Measurements from ENCODE around the gene BBS7. TPM values are rescaled to one million over a fixed set of nuclear protein-coding genes. Genes with fewer than 3 reads are reported as not detected.

The BBS7 gene
- total and polyA plus RNA-seq, 10 of the 15 experiments (the other 5 are each of a cell fraction or from before 2014, with no cell fraction given): 5.2 to 15.2 (median 9.0) TPM

- Histone ChIP-seq H4K20me1 (ENCODE audit: control insufficient read depth, insufficient read depth) (no peaks in the 10 kb centered on the region), H3K27me3 (replicated peaks in 1 of 2; ENCODE audit: control insufficient read depth in 2 of 2, insufficient read depth in 2 of 2, low read length in 1 of 2) (no peaks in the 10 kb centered on the region), H3K4me3 (no peak overlapping the region), H3K4me2 (ENCODE audit: control insufficient read depth, insufficient read depth) (no peak overlapping the region), H3K36me3 (ENCODE audit: control insufficient read depth in 2 of 2, insufficient read depth in 2 of 2, low read length in 1 of 2) (no peaks in the 10 kb centered on the region), H3K9ac (ENCODE audit: control insufficient read depth, insufficient read depth, low read length) (no peak overlapping the region), H2AFZ (ENCODE audit: control insufficient read depth, low read depth, low read length) (no peak overlapping the region), H3K9me3 (replicated peaks; ENCODE audit: control insufficient read depth, insufficient read depth, low read length) (no peaks in the 10 kb centered on the region), H3K27ac (ENCODE audit: control insufficient read depth, insufficient read depth) (no peak overlapping the region), H3K79me2 (ENCODE audit: control insufficient read depth, insufficient read depth, low read length) (no peaks in the 10 kb centered on the region), H3K4me1 (ENCODE audit: control insufficient read depth, insufficient read depth, low read length) (peaks cover 27% of the 10 kb centered on the region)
- RAD21 ChIA-PET (ENCODE audit: unreplicated experiment): no interaction called here
- no peak for FAIRE-seq
- no peak for ATAC-seq
- TF ChIP-seq RAD51 (IDR thresholded peaks at IDR 0.05) (no peak), PML (IDR thresholded peaks at IDR 0.05; ENCODE audit: low read length) (no peak), SPI1 (IDR thresholded peaks at IDR 0.05; ENCODE audit: borderline replicate concordance, insufficient read depth, low read depth, low read length) (no peak), CBX3 (IDR thresholded peaks at IDR 0.05; ENCODE audit: borderline replicate concordance, low read depth) (no peak), SIX5 (IDR thresholded peaks at IDR 0.05; ENCODE audit: low read depth, low read length, severe bottlenecking) (no peak), ZNF592 (IDR thresholded peaks at IDR 0.05) (no peak), ZNF24 (IDR thresholded peaks at IDR 0.05) (no peak), EP300 (IDR thresholded peaks at IDR 0.05; ENCODE audit: borderline replicate concordance in 1 of 2, control insufficient read depth in 1 of 2, low read depth in 2 of 2, low read length in 2 of 2) (no peak), NRF1 (conservative IDR thresholded peaks at IDR 0.05; ENCODE audit: low read depth, low read length) (no peak), FOXK2 (IDR thresholded peaks at IDR 0.05) (no peak)
- no TSS peak for BruUV-seq (replicated peaks)
- no peak for DNase-seq (ENCODE audit: low read depth, low spot score)
- POLR2A ChIA-PET: interaction anchor here (1.3 kb wide), 1 partner anchor 13 kb away, joined by 5 read pairs; no protein-coding TSS in a partner anchor
- CTCF ChIA-PET: interaction anchor here (1.9 kb wide), 1 partner anchor 13 kb away, joined by 7 read pairs; no protein-coding TSS in a partner anchor
- intact Hi-C loops (cut with micrococcal nuclease; ENCODE audit: unreplicated experiment): no loop called here
- in situ Hi-C loops (cut with MboI): no loop called here
- SMC1A ChIA-PET (ENCODE audit: uncharacterized antibody, unreplicated experiment): interaction anchor here (0.6 to 2.2 kb wide), 6 partner anchors 8 to 107 kb away, joined by 3 to 11 read pairs (median 4); partner anchors contain the start of gene EXOSC9
Observed at GRCh38 chr4:121790976-121791375, 79.3 kb downstream of the BBS7 start.
